Esophagus squamous epithelium (tissue), 5 donors: ENCODE data around the gene C6orf52. TPM values are rescaled to one million over a fixed set of nuclear protein-coding genes. Genes with fewer than 3 reads are reported as not detected.
"Not testable (repeated sequence)": the region's sequence is repeated elsewhere in the genome, so short reads cannot be mapped to it uniquely, and the experiment has no call there.

ENCODE experiments used
- DNase-seq: peaks from one replicate; lab custom pipeline; 2025; lab: John Stamatoyannopoulos, UW
- H3K27ac ChIP-seq, 4 donors: fragments of 200-600 bp; sonication (generic); one replicate each; pipeline ENCODE4 v1.5.1; 2016 to 2019; ENCODE audit warnings: mild to moderate bottlenecking in 1 of 4
- H3K27me3 ChIP-seq, 4 donors: fragments of 200-600 bp; sonication (generic); 1 replicate in 3 of 4; 2 replicates in 1 of 4; pipeline versions ENCODE4 v1.5.1 to v1.6.0; 2017 to 2021; ENCODE audit warnings: antibody characterized with exemption in 1 of 4
- H3K36me3 ChIP-seq, 3 donors: fragments of 200-600 bp; sonication (generic); one replicate each; pipeline ENCODE4 v1.5.1; 2016 to 2019
- H3K4me1 ChIP-seq, 3 donors: fragments of 200-600 bp; sonication (generic); one replicate each; pipeline ENCODE4 v1.5.1; 2017 to 2019
- H3K4me3 ChIP-seq, 4 donors: fragments of 200-600 bp; sonication (generic); 1 replicate in 3 of 4; 2 replicates in 1 of 4; pipeline ENCODE4 v1.5.1; 2016 to 2019; ENCODE audit warnings: mild to moderate bottlenecking in 2 of 4, moderate library complexity in 1 of 4
- H3K9me3 ChIP-seq, 3 donors: fragments of 200-600 bp; sonication (generic); one replicate each; pipeline ENCODE4 v1.5.1; 2016 to 2019
- POLR2A ChIP-seq, 4 donors: fragments of 450-650 bp; IDR thresholded peaks; one replicate each; pipeline ENCODE4 v1.6.1; 2017; ENCODE audit warnings: antibody characterized with exemption in 4 of 4, mild to moderate bottlenecking in 4 of 4, moderate library complexity in 3 of 4
- WGBS, 2 donors: methylation state at CpG; one replicate each; pipeline ENCODE4 v1.1.5; 2018; 5-methylcytosine and 5-hydroxymethylcytosine counted together
- intact Hi-C: fragments of 100-400 bp; cut with DNase I; formaldehyde crosslinking; loops from one replicate; pipeline ENCODE4 v1.15.0; 2022
- total RNA-seq, 4 donors: library from RNA; depleted of rRNA; stranded (reverse); fragments of >200 nt; gene quantifications; one replicate each; pipeline ENCODE4 v1.1.0, GENCODE V29; 2016
- TF ChIP-seq, protein P1 (sequence below), 6 experiments: fragments of 450-650 bp in 4 of 6; fragments of 200-600 bp in 2 of 6; sonication (generic) in 2 of 6; IDR thresholded peaks; one replicate each; pipeline ENCODE4 v1.5.1; 2016 to 2019; ENCODE audit warnings: antibody characterized with exemption in 6 of 6, mild to moderate bottlenecking in 4 of 6, moderate library complexity in 4 of 6
- donor health status: DM: yes; HTN: yes; CAD: no.

Gene C6orf52
- total RNA-seq, 4 donors from 2014 or later, result not detected

DNA sequence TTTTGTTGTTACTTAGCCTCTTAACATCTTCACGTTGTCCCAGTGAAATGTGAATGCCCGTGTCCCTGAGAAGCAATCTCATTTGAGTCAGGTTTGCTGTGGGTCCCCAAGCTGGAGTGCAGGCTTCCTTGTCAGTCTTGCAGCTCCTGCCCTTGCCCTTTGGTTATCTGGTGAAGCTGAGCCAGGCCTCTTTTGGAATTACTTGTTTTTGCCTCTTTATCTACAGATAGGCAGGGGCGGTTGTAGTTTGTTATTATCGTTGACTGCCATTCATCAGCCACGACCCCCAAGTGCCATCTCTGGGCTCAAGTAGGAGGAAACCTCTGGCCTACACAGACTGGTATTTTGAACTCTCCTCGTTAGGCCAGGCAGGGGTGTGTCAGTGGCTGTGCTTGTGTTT is 30.6 kb upstream of the C6orf52 start:
- Histone ChIP-seq H3K27ac (no peak overlapping the region), H3K36me3 (peaks cover 0 to 54% (median 0%) of the 10 kb centered on the region in 3 donors), H3K9me3 (no peaks in the 10 kb centered on the region), H3K27me3 (no peaks in the 10 kb centered on the region), H3K4me1 (peaks cover 5 to 52% (median 19%) of the 10 kb centered on the region in 3 donors), H3K4me3 (no peak overlapping the region)
- intact Hi-C loops, result no loop called here
- WGBS, 2 donors, result 77% methylated on average over 5 to 6 of the region's 6 CpGs
- DNase-seq, result no peak
- TF ChIP-seq, protein P1, sequence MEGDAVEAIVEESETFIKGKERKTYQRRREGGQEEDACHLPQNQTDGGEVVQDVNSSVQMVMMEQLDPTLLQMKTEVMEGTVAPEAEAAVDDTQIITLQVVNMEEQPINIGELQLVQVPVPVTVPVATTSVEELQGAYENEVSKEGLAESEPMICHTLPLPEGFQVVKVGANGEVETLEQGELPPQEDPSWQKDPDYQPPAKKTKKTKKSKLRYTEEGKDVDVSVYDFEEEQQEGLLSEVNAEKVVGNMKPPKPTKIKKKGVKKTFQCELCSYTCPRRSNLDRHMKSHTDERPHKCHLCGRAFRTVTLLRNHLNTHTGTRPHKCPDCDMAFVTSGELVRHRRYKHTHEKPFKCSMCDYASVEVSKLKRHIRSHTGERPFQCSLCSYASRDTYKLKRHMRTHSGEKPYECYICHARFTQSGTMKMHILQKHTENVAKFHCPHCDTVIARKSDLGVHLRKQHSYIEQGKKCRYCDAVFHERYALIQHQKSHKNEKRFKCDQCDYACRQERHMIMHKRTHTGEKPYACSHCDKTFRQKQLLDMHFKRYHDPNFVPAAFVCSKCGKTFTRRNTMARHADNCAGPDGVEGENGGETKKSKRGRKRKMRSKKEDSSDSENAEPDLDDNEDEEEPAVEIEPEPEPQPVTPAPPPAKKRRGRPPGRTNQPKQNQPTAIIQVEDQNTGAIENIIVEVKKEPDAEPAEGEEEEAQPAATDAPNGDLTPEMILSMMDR (IDR thresholded peaks at IDR 0.05), result no peak
- no peak for TF ChIP-seq POLR2A (IDR thresholded peaks at IDR 0.05)

DNA sequence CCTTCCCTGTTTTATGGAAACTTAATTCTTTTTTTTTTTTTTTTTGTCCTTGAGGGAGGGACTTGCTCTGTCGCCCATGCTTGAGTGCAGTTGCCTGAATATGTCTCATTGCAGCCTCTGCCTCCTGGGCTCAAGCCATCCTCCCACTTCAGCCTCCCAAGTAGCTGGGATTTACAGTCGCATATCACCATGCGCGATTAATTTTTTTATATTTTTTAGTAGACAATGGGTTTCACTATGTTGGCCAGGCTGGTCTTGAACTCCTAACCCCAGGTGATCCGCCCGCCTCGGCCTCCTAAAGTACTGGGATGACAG is 29.1 kb upstream of the C6orf52 start:
- Histone ChIP-seq H3K9me3 (peaks cover 0 to 2% (median 0%) of the 10 kb centered on the region in 3 donors), H3K4me3 (peak overlapping the region; percentile 60 to 83 (median 72)), H3K36me3 (peaks cover 0 to 39% (median 0%) of the 10 kb centered on the region in 3 donors), H3K4me1 (peaks cover 5 to 52% (median 19%) of the 10 kb centered on the region in 3 donors), H3K27me3 (no peaks in the 10 kb centered on the region), H3K27ac (peak overlapping the region; percentile 86 to 96 (median 91))
- WGBS, 2 donors, result 21 to 29% methylated on average over 7 of the region's 7 CpGs
- TF ChIP-seq, protein P1 (IDR thresholded peaks at IDR 0.05), result no peak
- TF ChIP-seq POLR2A (IDR thresholded peaks at IDR 0.05), result no peak
- intact Hi-C loops, result no loop called here
- DNase-seq, result no peak

DNA sequence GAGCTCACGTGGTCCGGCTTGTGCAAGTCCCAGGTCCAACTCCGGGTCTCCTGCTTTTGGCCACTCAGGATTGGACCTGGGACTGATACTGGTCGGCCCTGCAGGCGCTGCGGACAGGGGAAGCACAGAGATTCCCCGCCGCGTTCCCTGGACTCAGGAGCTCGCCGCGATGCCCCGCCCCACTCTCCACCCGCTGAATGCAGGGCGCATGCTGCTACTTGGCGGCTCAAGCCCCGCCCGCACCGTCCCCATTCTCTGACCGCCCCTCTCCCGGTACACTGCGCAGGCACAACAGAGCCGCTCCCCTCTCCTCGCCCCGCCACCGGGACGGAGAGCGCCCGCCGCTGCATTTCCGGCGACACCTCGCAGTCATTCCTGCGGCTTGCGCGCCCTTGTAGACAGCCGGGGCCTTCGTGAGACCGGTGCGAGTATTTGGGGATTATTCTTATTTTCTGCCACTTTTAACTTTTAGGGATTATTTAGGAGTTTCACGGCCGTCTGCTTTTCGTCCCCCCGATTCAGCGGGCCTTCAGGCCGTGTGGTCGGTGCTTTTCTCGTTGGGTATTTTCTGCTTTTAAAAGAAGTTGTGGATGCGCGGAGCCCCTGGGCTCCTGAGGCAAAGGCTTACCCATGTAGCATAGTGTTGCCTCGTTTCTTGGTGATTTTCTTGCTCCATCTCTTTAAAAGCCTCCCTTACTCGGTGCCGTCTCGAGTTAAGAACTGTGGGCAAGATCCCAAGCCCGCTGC is 28.6 kb upstream of the C6orf52 start, which contains the start of gene TMEM14C:
Gene TMEM14C (plus strand): TSS at position 251 of the 747 bp plus-strand sequence. CDS start 1,544 bp downstream, outside the sequence.
- Histone ChIP-seq H3K27ac (peak within 1 kb of the TSS; percentile 86 to 96 (median 91)), H3K27me3 (no peaks in the 10 kb centered on the region), H3K4me3 (peak within 1 kb of the TSS; percentile 60 to 83 (median 72)), H3K4me1 (peaks cover 5 to 52% (median 19%) of the 10 kb centered on the region in 3 donors), H3K9me3 (peaks cover 0 to 7% (median 0%) of the 10 kb centered on the region in 3 donors), H3K36me3 (peaks cover 0 to 34% (median 0%) of the 10 kb centered on the region in 3 donors)
- 1 to 2% methylated on average over 36 to 48 of the region's 55 CpGs for WGBS, 2 donors
- intact Hi-C loops, result no loop called here
- TF ChIP-seq POLR2A (IDR thresholded peaks at IDR 0.05), result peak in 3 of 4 donors; percentile 35 to 87 (median 85)
- TF ChIP-seq, protein P1 (IDR thresholded peaks at IDR 0.05), result peak in 1 of 6 experiments; percentile 13
- DNase-seq, result peak; percentile 85

DNA sequence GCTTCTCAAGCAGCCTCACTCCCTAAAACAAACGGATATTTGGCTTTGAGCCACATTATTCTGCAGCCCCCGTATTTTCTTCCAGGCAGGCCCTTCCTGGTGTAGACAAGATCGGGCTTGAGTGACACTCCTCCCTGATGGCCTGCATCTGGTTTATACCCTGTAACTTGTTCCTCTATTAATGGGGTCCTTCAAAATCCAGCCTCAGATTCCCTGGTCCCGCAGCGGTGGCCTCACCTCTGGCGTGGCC is 28.1 kb upstream of the C6orf52 start:
- 0% methylated on average over 5 to 6 of the region's 6 CpGs for WGBS, 2 donors
- DNase-seq, result no peak
- Histone ChIP-seq H3K4me1 (peaks cover 5 to 52% (median 19%) of the 10 kb centered on the region in 3 donors), H3K27ac (peak overlapping the region; percentile 86 to 96 (median 91)), H3K36me3 (peaks cover 0 to 29% (median 0%) of the 10 kb centered on the region in 3 donors), H3K9me3 (peaks cover 0 to 8% (median 0%) of the 10 kb centered on the region in 3 donors), H3K27me3 (no peaks in the 10 kb centered on the region), H3K4me3 (peak overlapping the region; percentile 60 to 83 (median 72))
- intact Hi-C loops, result no loop called here
- TF ChIP-seq POLR2A (IDR thresholded peaks at IDR 0.05), result no peak
- TF ChIP-seq, protein P1 (IDR thresholded peaks at IDR 0.05), result peak in 1 of 6 experiments; percentile 6

DNA sequence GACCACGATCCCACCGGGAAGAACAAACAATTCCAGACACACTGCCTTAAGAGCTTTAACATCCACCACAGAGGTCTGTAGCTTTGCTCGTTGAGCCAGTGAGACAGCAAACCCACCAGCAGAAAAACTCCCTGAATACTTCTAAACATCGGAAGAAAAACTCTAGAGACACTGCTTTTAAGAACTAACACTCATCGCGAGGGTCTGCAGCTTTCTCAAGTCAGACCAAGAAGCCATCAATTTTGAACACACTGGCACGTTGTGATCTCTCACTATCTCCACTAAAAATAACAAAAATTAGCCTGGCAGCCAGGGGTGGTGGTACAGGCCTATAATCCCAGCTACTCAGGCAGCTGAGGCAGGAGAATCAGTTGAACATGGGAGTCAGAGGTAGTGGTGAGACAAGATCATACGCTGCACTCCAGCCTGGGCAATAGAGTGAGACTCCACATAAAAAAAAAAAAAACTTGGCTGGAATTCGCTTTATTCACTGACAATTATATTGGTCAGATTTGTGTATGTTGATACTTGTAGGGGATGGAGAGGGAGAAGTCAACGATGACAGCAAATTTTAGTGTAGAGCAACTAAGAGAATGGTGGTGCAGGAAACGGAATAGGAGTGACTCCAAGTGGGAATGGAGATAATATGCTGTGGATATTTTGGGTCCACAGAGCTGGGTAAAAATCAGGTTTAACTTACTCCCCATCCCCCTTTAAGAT is 27.6 kb upstream of the C6orf52 start:
- H3K4me1 ChIP-seq, result peaks cover 5 to 52% (median 19%) of the 10 kb centered on the region in 3 donors
- peaks cover 0 to 24% (median 0%) of the 10 kb centered on the region in 3 donors for H3K36me3 ChIP-seq
- H3K4me3 ChIP-seq, result peak overlapping the region; percentile 60 to 83 (median 72)
- DNase-seq, result no peak
- TF ChIP-seq POLR2A (IDR thresholded peaks at IDR 0.05), result no peak
- TF ChIP-seq, protein P1 (IDR thresholded peaks at IDR 0.05), result no peak
- H3K27ac ChIP-seq, result peak overlapping the region; percentile 86 to 96 (median 91)
- whole genome bisulfite sequencing, 2 donors, result 68 to 70% methylated on average over 10 of the region's 11 CpGs
- peaks cover 0 to 8% (median 0%) of the 10 kb centered on the region in 3 donors for H3K9me3 ChIP-seq
- no peaks in the 10 kb centered on the region for H3K27me3 ChIP-seq
- intact Hi-C loops, result no loop called here

DNA sequence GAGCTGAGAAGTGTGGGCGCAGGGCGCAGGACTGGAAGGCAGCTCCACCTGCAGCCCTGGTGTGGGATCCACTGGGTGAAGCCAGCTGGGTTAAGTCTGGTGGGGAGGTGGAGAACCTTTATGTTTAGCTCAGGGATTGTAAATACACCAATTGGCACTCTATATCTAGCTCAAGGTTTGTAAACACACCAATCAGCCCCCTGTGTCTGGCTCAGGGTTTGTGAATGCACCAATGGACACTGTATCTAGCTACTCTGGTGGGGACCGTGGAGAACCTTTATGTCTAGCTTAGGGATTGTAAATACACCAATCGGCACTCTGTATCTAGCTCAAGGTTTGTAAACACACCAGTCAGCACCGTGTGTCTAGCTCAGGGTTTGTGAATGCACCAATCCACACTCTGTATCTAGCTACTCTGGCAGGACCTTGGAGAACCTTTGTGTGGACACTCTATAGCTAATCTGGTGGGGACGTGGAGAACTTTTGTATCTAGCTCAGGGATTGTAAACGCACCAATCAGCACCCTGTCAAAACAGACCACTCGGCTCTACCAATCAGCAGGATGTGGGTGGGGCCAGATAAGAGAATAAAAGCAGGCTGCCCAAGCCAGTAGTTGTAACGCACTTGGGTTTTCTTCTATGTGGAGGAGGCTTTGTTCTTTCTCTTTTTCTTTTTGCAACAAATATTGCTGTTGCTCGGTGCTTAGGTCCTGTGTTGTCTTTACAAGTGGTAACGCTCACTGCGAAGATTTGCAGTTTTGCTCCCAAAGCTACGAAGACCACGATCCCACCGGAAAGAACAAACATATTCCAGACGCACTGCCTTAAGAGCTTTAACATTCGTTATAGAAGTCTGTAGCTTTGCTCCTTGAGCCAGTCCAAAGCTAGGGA is 26.8 kb upstream of the C6orf52 start:
- Histone ChIP-seq H3K36me3 (peaks cover 0 to 16% (median 0%) of the 10 kb centered on the region in 3 donors), H3K27ac (peak overlapping the region; percentile 82 to 93 (median 86)), H3K4me3 (peak overlapping the region; percentile 41 to 69 (median 63)), H3K4me1 (peaks cover 5 to 47% (median 19%) of the 10 kb centered on the region in 3 donors)
- 84 to 88% methylated on average over 11 to 15 of the region's 17 CpGs for WGBS, 2 donors
- DNase-seq, H3K27me3 ChIP-seq, H3K9me3 ChIP-seq, intact Hi-C loops: not testable (repeated sequence)
